Measurements from ENCODE around the gene ASB15. TPM values are rescaled to one million over a fixed set of nuclear protein-coding genes. Genes with fewer than 3 reads are reported as not detected.

ASB15 gene
- total RNA-seq, 2 experiments from 2014 or later = not detected

GRCh38 chr7:123660514-123661354 is 59.1 kb downstream of the ASB15 start:
- intact Hi-C loops (cut with micrococcal nuclease) = no loop called here
- Mint-ChIP-seq H3K9me3 (no peaks in the 10 kb centered on the region), H3K27me3 (ENCODE audit: low read depth) (peaks cover 6% of the 10 kb centered on the region), H3K4me1 (ENCODE audit: low read depth) (no peaks in the 10 kb centered on the region), H3K36me3 (ENCODE audit: low read depth) (no peaks in the 10 kb centered on the region), H3K27ac (no peak overlapping the region), H3K4me3 (no peak overlapping the region)
- DNase-seq = no peak
- CTCF ChIA-PET = interaction anchor here (1.4 kb wide), 1 partner anchor 37 kb away, joined by 3 read pairs; no protein-coding TSS in a partner anchor

DNA sequence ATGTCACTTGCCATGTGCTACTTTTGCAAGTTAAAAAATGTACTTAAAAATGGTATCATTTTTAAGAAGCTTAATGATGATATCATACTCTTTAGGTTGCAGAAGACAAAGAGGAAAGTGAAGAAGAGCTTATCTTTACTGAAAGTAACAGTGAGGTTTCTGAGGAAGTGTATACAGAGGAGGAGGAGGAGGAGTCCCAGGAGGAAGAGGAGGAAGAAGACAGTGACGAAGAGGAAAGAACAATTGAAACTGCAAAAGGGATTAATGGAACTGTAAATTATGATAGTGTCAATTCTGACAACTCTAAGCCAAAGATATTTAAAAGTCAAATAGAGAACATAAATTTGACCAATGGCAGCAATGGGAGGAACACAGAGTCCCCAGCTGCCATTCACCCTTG is 60.1 kb downstream of the ASB15 start:
- Mint-ChIP-seq H3K27ac (no peak overlapping the region), H3K4me1 (ENCODE audit: low read depth) (no peaks in the 10 kb centered on the region), H3K27me3 (ENCODE audit: low read depth) (peaks cover 6% of the 10 kb centered on the region), H3K9me3 (no peaks in the 10 kb centered on the region), H3K36me3 (ENCODE audit: low read depth) (no peaks in the 10 kb centered on the region), H3K4me3 (no peak overlapping the region)
- intact Hi-C loops (cut with micrococcal nuclease) = no loop called here
- DNase-seq = no peak
- CTCF ChIA-PET = interaction anchor here (1.4 kb wide), 1 partner anchor 38 kb away, joined by 3 read pairs; no protein-coding TSS in a partner anchor

DNA sequence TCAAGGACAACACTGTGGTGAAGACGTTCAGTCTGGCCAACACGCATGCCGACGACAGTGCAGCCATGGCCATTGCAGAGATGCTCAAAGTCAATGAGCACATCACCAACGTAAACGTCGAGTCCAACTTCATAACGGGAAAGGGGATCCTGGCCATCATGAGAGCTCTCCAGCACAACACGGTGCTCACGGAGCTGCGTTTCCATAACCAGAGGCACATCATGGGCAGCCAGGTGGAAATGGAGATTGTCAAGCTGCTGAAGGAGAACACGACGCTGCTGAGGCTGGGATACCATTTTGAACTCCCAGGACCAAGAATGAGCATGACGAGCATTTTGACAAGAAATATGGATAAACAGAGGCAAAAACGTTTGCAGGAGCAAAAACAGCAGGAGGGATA is 60.7 kb downstream of the ASB15 start:
- Mint-ChIP-seq H3K27me3 (ENCODE audit: low read depth) (peaks cover 6% of the 10 kb centered on the region), H3K9me3 (no peaks in the 10 kb centered on the region), H3K27ac (no peak overlapping the region), H3K4me3 (no peak overlapping the region), H3K4me1 (ENCODE audit: low read depth) (no peaks in the 10 kb centered on the region), H3K36me3 (ENCODE audit: low read depth) (no peaks in the 10 kb centered on the region)
- intact Hi-C loops (cut with micrococcal nuclease) = no loop called here
- DNase-seq = no peak
- CTCF ChIA-PET = interaction anchor here (1.4 kb wide), 1 partner anchor 38 kb away, joined by 3 read pairs; no protein-coding TSS in a partner anchor

DNA sequence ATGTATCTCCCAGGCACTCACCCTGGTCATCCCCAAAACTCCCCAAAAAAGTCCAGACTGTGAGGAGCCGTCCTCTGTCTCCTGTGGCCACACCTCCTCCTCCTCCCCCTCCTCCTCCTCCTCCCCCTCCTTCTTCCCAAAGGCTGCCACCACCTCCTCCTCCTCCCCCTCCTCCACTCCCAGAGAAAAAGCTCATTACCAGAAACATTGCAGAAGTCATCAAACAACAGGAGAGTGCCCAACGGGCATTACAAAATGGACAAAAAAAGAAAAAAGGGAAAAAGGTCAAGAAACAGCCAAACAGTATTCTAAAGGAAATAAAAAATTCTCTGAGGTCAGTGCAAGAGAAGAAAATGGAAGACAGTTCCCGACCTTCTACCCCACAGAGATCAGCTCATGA is 61.1 kb downstream of the ASB15 start:
- CTCF ChIA-PET = interaction anchor here (0.5 to 1.4 kb wide), 2 partner anchors 39 to 85 kb away, joined by 3 to 7 read pairs; no protein-coding TSS in a partner anchor
- intact Hi-C loops (cut with micrococcal nuclease) = no loop called here
- Mint-ChIP-seq H3K4me1 (ENCODE audit: low read depth) (no peaks in the 10 kb centered on the region), H3K27me3 (ENCODE audit: low read depth) (peaks cover 6% of the 10 kb centered on the region), H3K9me3 (no peaks in the 10 kb centered on the region), H3K4me3 (no peak overlapping the region), H3K27ac (no peak overlapping the region), H3K36me3 (ENCODE audit: low read depth) (no peaks in the 10 kb centered on the region)
- no peak for DNase-seq

- DNase-seq = no peak
- H3K27me3 Mint-ChIP-seq (ENCODE audit: low read depth) = peaks cover 6% of the 10 kb centered on the region
- CTCF ChIA-PET = interaction anchor here (0.5 kb wide), 1 partner anchor 85 kb away, joined by 7 read pairs; no protein-coding TSS in a partner anchor
- H3K36me3 Mint-ChIP-seq (ENCODE audit: low read depth) = no peaks in the 10 kb centered on the region
- no peak overlapping the region for H3K27ac Mint-ChIP-seq
- H3K4me1 Mint-ChIP-seq (ENCODE audit: low read depth) = no peaks in the 10 kb centered on the region
- intact Hi-C loops (cut with micrococcal nuclease) = no loop called here
- H3K9me3 Mint-ChIP-seq = no peaks in the 10 kb centered on the region
- no peak overlapping the region for H3K4me3 Mint-ChIP-seq
These were observed 61.6 kb downstream of the ASB15 start for GRCh38 chr7:123663200-123663599.

- intact Hi-C loops (cut with micrococcal nuclease) = no loop called here
- H3K27me3 Mint-ChIP-seq (ENCODE audit: low read depth) = peaks cover 6% of the 10 kb centered on the region
- CTCF ChIA-PET = interaction anchor here (1.5 kb wide), 1 partner anchor 41 kb away, joined by 6 read pairs; no protein-coding TSS in a partner anchor
These were observed 63.5 kb downstream of the ASB15 start for GRCh38 chr7:123665157-123665556.

DNA sequence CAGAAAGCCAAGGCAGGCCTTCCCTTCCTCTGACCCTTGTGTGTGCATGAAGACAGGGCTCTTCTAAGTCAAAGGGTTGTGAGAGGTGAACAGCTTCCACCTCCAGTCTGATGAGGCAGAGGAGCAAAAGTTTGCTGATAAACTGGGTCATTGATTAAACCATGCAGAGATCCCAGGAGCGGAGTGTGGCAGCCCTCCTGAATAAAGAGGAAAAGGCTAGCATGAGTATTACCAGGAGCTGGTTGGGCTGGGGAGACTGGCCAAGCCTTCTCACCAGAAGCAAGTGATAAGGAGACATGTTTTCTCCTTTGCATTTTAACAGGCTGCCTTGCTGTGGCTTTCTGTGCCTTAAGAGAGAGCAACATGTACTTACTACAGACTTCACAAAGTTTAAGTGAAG is 64.3 kb downstream of the ASB15 start:
- no peak for DNase-seq
- H3K4me1 Mint-ChIP-seq (ENCODE audit: low read depth) = no peaks in the 10 kb centered on the region
- H3K27me3 Mint-ChIP-seq (ENCODE audit: low read depth) = peaks cover 6% of the 10 kb centered on the region
- no peaks in the 10 kb centered on the region for H3K9me3 Mint-ChIP-seq
- CTCF ChIA-PET = interaction anchor here (1.5 kb wide), 1 partner anchor 42 kb away, joined by 6 read pairs; no protein-coding TSS in a partner anchor
- no peak overlapping the region for H3K4me3 Mint-ChIP-seq
- no peaks in the 10 kb centered on the region for H3K36me3 Mint-ChIP-seq (ENCODE audit: low read depth)
- H3K27ac Mint-ChIP-seq = no peak overlapping the region
- intact Hi-C loops (cut with micrococcal nuclease) = no loop called here

More at GRCh38 chr7:123665157-123665556, 63.5 kb downstream of the ASB15 start:
- Mint-ChIP-seq H3K9me3 (no peaks in the 10 kb centered on the region), H3K27ac (no peak overlapping the region), H3K4me3 (no peak overlapping the region), H3K4me1 (ENCODE audit: low read depth) (no peaks in the 10 kb centered on the region), H3K36me3 (ENCODE audit: low read depth) (no peaks in the 10 kb centered on the region)
- no peak for DNase-seq

GRCh38 chr7:123666492-123666891 is 64.9 kb downstream of the ASB15 start:
- no peak for DNase-seq
- H3K4me3 Mint-ChIP-seq = no peak overlapping the region
- CTCF ChIA-PET = interaction anchor here (0.7 kb wide), 1 partner anchor 172 kb away, joined by 5 read pairs; no protein-coding TSS in a partner anchor
- peaks cover 6% of the 10 kb centered on the region for H3K27me3 Mint-ChIP-seq (ENCODE audit: low read depth)
- H3K9me3 Mint-ChIP-seq = no peaks in the 10 kb centered on the region
- intact Hi-C loops (cut with micrococcal nuclease) = no loop called here
- no peaks in the 10 kb centered on the region for H3K4me1 Mint-ChIP-seq (ENCODE audit: low read depth)
- H3K27ac Mint-ChIP-seq = no peak overlapping the region
- no peaks in the 10 kb centered on the region for H3K36me3 Mint-ChIP-seq (ENCODE audit: low read depth)

DNA sequence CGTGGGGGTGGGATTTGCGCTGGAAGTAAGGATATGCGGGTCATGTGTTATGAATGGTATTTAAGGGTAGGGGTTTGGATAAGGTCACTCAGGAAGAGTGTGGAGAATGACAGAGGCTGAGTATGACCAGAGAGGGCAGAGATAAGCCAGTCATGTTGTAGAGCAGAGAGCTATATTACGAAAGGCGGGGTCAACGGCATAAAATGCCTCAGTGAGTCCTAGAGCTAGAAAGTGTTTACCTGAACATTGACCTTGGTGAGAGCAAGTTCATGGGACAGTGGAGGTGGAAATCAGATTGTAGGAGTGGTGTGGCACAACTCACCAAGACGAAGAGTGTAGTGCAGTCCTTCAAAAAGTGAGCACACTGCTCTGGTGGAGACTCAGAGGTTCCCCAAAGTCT is 67.9 kb downstream of the ASB15 start:
- Mint-ChIP-seq H3K4me1 (ENCODE audit: low read depth) (no peaks in the 10 kb centered on the region), H3K4me3 (no peak overlapping the region), H3K9me3 (no peaks in the 10 kb centered on the region), H3K27me3 (ENCODE audit: low read depth) (no peaks in the 10 kb centered on the region), H3K27ac (no peak overlapping the region), H3K36me3 (ENCODE audit: low read depth) (no peaks in the 10 kb centered on the region)
- no peak for DNase-seq
- intact Hi-C loops (cut with micrococcal nuclease) = no loop called here
- CTCF ChIA-PET = interaction anchor here (1.4 kb wide), 1 partner anchor 13 kb away, joined by 3 read pairs; no protein-coding TSS in a partner anchor

GRCh38 chr7:123673137-123673732 is 71.6 kb downstream of the ASB15 start:
- Mint-ChIP-seq H3K27ac (no peak overlapping the region), H3K4me3 (no peak overlapping the region), H3K36me3 (ENCODE audit: low read depth) (no peaks in the 10 kb centered on the region), H3K9me3 (no peaks in the 10 kb centered on the region), H3K4me1 (ENCODE audit: low read depth) (no peaks in the 10 kb centered on the region), H3K27me3 (ENCODE audit: low read depth) (no peaks in the 10 kb centered on the region)
- intact Hi-C loops (cut with micrococcal nuclease) = no loop called here
- DNase-seq = no peak
- CTCF ChIA-PET = no interaction called here

- H3K36me3 Mint-ChIP-seq (ENCODE audit: low read depth) = no peaks in the 10 kb centered on the region
- no peaks in the 10 kb centered on the region for H3K27me3 Mint-ChIP-seq (ENCODE audit: low read depth)
- no peak overlapping the region for H3K27ac Mint-ChIP-seq
- H3K4me1 Mint-ChIP-seq (ENCODE audit: low read depth) = no peaks in the 10 kb centered on the region
- no peak for DNase-seq
- no peak overlapping the region for H3K4me3 Mint-ChIP-seq
- H3K9me3 Mint-ChIP-seq = no peaks in the 10 kb centered on the region
- CTCF ChIA-PET = no interaction called here
- intact Hi-C loops (cut with micrococcal nuclease) = no loop called here
These were observed 72.3 kb downstream of the ASB15 start for GRCh38 chr7:123673752-123674398.
